Mammary epithelial cell (primary cell): ENCODE data around the gene VPS72.

ENCODE experiments used
- EZH2 ChIP-seq: IDR thresholded peaks from 2 replicates; pipeline ENCODE4 v1.6.1; 2012; ENCODE audit warnings: low read length, inconsistent platforms, borderline replicate concordance
- TF ChIP-seq, protein P1 (sequence below), 2 donors: IDR thresholded peaks in 1 of 2; conservative IDR thresholded peaks in 1 of 2; 2 replicates each; pipeline ENCODE4 v1.5.1; 2011 to 2012; ENCODE audit warnings: inconsistent platforms in 2 of 2, low read length in 2 of 2, mild to moderate bottlenecking in 2 of 2, control low read depth in 1 of 2, low read depth in 1 of 2; ENCODE audit not compliant: insufficient read depth in 1 of 2; ENCODE audit errors: extremely low read depth in 1 of 2

DNA sequence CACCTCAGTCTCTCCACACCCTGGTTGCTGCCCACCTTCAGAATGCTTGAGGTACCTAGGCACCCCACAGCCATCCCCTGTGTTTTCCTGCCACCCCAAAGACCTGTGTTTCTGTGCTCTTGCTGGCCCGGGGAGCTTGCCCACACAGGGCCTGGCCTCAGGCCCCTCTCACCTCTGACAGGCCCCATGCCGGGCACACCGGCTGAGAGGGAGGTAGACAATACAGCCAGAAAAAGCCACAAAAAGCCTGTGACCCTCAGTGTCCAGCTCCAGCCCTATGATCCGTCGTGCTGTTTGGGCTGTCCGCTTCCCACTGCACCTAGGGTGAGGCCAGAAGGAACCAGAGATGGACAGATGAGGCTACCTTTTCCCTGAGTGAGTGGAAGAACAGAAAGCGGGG lies 55.0 kb downstream of the VPS72 start:
- TF ChIP-seq EZH2: no peak
- TF ChIP-seq, protein P1, sequence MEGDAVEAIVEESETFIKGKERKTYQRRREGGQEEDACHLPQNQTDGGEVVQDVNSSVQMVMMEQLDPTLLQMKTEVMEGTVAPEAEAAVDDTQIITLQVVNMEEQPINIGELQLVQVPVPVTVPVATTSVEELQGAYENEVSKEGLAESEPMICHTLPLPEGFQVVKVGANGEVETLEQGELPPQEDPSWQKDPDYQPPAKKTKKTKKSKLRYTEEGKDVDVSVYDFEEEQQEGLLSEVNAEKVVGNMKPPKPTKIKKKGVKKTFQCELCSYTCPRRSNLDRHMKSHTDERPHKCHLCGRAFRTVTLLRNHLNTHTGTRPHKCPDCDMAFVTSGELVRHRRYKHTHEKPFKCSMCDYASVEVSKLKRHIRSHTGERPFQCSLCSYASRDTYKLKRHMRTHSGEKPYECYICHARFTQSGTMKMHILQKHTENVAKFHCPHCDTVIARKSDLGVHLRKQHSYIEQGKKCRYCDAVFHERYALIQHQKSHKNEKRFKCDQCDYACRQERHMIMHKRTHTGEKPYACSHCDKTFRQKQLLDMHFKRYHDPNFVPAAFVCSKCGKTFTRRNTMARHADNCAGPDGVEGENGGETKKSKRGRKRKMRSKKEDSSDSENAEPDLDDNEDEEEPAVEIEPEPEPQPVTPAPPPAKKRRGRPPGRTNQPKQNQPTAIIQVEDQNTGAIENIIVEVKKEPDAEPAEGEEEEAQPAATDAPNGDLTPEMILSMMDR (conservative IDR thresholded peaks at IDR 0.05 in 1 of 2, IDR thresholded peaks at IDR 0.05 in 1 of 2; ENCODE audit: extremely low read depth in 1 of 2, insufficient read depth in 1 of 2, low read depth in 1 of 2, low read length in 2 of 2): no peak
